LNCAP (cell line): Measurements from ENCODE around the gene GLYATL1.

Source experiments
- TF ChIP-seq, protein P1 (sequence below): fragments of 450-650 bp; IDR thresholded peaks from 2 replicates; pipeline ENCODE4 v1.5.1; 2017; ENCODE audit warnings: mild to moderate bottlenecking

Gene GLYATL1, protein sequence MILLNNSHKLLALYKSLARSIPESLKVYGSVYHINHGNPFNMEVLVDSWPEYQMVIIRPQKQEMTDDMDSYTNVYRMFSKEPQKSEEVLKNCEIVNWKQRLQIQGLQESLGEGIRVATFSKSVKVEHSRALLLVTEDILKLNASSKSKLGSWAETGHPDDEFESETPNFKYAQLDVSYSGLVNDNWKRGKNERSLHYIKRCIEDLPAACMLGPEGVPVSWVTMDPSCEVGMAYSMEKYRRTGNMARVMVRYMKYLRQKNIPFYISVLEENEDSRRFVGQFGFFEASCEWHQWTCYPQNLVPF

DNA sequence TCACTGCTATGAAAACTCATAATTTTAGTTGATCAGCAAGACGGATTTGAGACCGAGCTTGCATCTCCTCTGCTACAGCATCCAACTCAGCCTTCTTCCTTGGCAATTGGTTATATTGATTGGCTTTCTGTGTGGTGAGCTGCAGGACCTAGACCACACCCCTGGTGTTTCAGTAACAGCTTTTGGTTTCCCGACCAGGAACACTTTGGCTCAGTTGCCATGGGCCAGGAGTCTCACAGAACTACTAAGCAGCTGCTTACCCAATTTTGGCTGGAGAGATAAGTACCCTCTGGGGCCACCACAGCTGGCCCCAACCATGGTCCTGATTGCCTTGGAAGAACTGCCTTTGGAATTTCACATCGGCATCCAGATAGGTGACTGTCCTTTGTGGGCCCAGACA lies at the start of gene GLYATL1:
Gene GLYATL1 (plus strand): TSS at position 212 of the 400 bp plus-strand sequence. CDS start 7,600 bp downstream, outside the sequence.
- TF ChIP-seq, protein P1, sequence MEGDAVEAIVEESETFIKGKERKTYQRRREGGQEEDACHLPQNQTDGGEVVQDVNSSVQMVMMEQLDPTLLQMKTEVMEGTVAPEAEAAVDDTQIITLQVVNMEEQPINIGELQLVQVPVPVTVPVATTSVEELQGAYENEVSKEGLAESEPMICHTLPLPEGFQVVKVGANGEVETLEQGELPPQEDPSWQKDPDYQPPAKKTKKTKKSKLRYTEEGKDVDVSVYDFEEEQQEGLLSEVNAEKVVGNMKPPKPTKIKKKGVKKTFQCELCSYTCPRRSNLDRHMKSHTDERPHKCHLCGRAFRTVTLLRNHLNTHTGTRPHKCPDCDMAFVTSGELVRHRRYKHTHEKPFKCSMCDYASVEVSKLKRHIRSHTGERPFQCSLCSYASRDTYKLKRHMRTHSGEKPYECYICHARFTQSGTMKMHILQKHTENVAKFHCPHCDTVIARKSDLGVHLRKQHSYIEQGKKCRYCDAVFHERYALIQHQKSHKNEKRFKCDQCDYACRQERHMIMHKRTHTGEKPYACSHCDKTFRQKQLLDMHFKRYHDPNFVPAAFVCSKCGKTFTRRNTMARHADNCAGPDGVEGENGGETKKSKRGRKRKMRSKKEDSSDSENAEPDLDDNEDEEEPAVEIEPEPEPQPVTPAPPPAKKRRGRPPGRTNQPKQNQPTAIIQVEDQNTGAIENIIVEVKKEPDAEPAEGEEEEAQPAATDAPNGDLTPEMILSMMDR, result no peak

DNA sequence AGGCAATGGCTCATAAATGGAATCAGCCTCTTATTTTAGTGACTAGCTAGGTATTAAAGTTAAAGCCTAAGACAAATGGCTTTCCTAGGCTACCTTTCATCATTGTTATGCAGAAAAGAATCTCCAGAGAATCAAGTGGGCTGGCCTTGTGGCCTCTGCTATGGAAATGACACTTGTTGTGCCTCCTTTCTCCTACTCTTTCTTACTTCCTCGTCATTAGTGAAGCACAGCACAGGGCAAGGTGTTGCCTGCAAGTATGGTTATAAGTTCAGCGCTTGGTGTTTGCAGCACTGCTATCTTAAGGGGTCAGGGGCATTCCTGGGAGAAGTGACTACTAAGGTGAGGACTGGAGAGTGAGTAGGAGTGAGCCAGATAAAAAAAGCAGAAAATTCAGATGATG lies 45.4 kb upstream of the GLYATL1 start:
- TF ChIP-seq, protein P1, result no peak

- TF ChIP-seq, protein P1, result no peak
These were observed 41.2 kb upstream of the GLYATL1 start for GRCh38 chr11:58898106-58898505.

DNA sequence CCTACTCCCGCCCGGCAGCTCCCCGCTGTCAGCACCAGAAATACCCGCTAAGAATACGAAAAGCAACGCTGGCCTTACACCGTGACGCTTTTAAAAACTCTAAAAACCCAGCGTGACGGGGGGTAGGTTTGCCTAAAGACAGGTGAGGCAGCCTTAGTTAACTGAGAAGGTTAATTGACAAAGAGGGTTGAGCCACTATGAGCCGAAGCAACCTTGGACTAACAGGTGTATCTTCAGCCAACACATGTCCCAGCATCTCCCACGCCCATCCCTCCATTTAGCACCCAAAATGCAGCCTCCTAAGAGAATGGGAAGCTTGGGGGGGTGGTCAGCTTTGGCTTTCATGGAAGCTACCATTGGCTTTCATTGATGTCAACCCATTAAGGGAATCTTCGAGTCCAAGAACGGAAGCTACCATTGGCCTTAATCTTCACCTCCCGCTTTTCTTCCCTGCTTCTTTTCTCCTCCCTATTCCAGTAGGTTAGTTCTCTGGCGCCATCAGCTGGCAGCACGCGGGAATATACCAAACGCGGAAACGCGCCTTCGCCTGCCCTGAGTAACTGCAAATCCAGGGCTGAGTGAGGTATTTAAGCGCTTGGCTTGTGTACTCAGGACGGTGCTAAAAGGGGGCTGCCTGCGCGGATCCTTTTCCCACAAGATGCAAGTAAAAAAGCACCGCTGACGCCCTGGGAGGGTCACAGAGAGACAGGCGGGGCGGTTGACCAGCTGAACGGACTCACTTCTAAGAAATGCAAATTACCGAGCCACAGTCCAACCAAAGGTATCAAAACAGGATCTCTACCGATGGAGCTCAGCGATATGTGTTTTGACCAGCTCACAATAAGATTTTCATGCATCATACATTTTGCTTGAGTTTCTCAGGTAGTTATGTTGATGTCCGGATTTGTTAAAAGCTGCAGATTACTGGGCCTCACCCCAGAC lies 38.5 kb upstream of the GLYATL1 start:
- TF ChIP-seq, protein P1, result peak; percentile 70

GRCh38 chr11:58902881-58903280 lies 36.4 kb upstream of the GLYATL1 start:
- TF ChIP-seq, protein P1, result no peak

GRCh38 chr11:58905011-58905720 lies 34.1 kb upstream of the GLYATL1 start:
- TF ChIP-seq, protein P1, result no peak; the same call in 1 of the 2 replicates
